ENCODE measurements around the gene ZBTB42. TPM values are rescaled to one million over a fixed set of nuclear protein-coding genes. Genes with fewer than 3 reads are reported as not detected.

The ZBTB42 gene
- total and polyA plus RNA-seq, 4 donors: 1.5 to 9.4 (median 4.9) TPM

- peaks cover 0 to 4% (median 3%) of the 10 kb centered on the region in 4 donors for H3K4me1 ChIP-seq (ENCODE audit: control insufficient read depth in 4 of 4, insufficient read depth in 4 of 4, low read length in 3 of 4)
- H3K4me3 ChIP-seq (ENCODE audit: low read depth in 1 of 3, low read length in 3 of 3): no peak overlapping the region
- no peaks in the 10 kb centered on the region for H3K9me3 ChIP-seq (ENCODE audit: control insufficient read depth in 4 of 4, low read length in 3 of 4)
- no peak for TF ChIP-seq FOXA1 (IDR thresholded peaks at IDR 0.05)
- no peak for TF ChIP-seq CTCF (IDR thresholded peaks at IDR 0.05; ENCODE audit: low read depth, low read length, missing input control)
- no peak for TF ChIP-seq REST (IDR thresholded peaks at IDR 0.05)
- H3K9ac ChIP-seq (ENCODE audit: low read depth in 1 of 2, low read length in 2 of 2): no peak overlapping the region
- no peaks in the 10 kb centered on the region for H3K27me3 ChIP-seq (ENCODE audit: control insufficient read depth in 4 of 4, insufficient read depth in 4 of 4, low read length in 3 of 4)
- H3K36me3 ChIP-seq (ENCODE audit: control insufficient read depth in 4 of 4, insufficient read depth in 3 of 4, low read depth in 1 of 4, low read length in 3 of 4): peaks cover 3 to 41% (median 13%) of the 10 kb centered on the region in 4 donors
- WGBS: 96% methylated on average over 24 of the region's 24 CpGs
- no peak overlapping the region for H3K27ac ChIP-seq (ENCODE audit: low read depth in 1 of 2, low read length in 2 of 2)
- DNase-seq (ENCODE audit: low spot score): no peak
Observed at GRCh38 chr14:104780513-104781030, 20.3 kb upstream of the ZBTB42 start.

GRCh38 chr14:104781271-104782077, 19.4 kb upstream of the ZBTB42 start:
- Histone ChIP-seq H3K27me3 (ENCODE audit: control insufficient read depth in 4 of 4, insufficient read depth in 4 of 4, low read length in 3 of 4) (no peaks in the 10 kb centered on the region), H3K4me1 (ENCODE audit: control insufficient read depth in 4 of 4, insufficient read depth in 4 of 4, low read length in 3 of 4) (peaks cover 0 to 12% (median 9%) of the 10 kb centered on the region in 4 donors), H3K9ac (ENCODE audit: low read depth in 1 of 2, low read length in 2 of 2) (no peak overlapping the region), H3K36me3 (ENCODE audit: control insufficient read depth in 4 of 4, insufficient read depth in 3 of 4, low read depth in 1 of 4, low read length in 3 of 4) (peaks cover 3 to 36% (median 12%) of the 10 kb centered on the region in 4 donors), H3K27ac (ENCODE audit: low read depth in 1 of 2, low read length in 2 of 2) (no peak overlapping the region), H3K4me3 (ENCODE audit: low read depth in 1 of 3, low read length in 3 of 3) (no peak overlapping the region), H3K9me3 (ENCODE audit: control insufficient read depth in 4 of 4, low read length in 3 of 4) (no peaks in the 10 kb centered on the region)
- WGBS: 94% methylated on average over 20 of the region's 20 CpGs
- TF ChIP-seq SP1 (IDR thresholded peaks at IDR 0.05): no peak
- TF ChIP-seq ZBTB33 (IDR thresholded peaks at IDR 0.05): no peak
- TF ChIP-seq ATF3 (IDR thresholded peaks at IDR 0.05): no peak
- no peak for TF ChIP-seq FOXA1 (IDR thresholded peaks at IDR 0.05)
- no peak for TF ChIP-seq TAF1 (conservative IDR thresholded peaks at IDR 0.05)
- no peak for TF ChIP-seq HNF4A (conservative IDR thresholded peaks at IDR 0.05)
- TF ChIP-seq GABPA (IDR thresholded peaks at IDR 0.05 in 1 of 2, conservative IDR thresholded peaks at IDR 0.05 in 1 of 2): no peak
- no peak for TF ChIP-seq RAD21 (IDR thresholded peaks at IDR 0.05)
- no peak for TF ChIP-seq NR2F2 (IDR thresholded peaks at IDR 0.05)
- no peak for TF ChIP-seq JUND (IDR thresholded peaks at IDR 0.05)
- TF ChIP-seq HNF4G (IDR thresholded peaks at IDR 0.05): no peak
- TF ChIP-seq MAX (IDR thresholded peaks at IDR 0.05): no peak
- TF ChIP-seq EGR1 (IDR thresholded peaks at IDR 0.05; ENCODE audit: low read depth in 2 of 2): no peak
- TF ChIP-seq REST (IDR thresholded peaks at IDR 0.05): no peak
- no peak for DNase-seq (ENCODE audit: low spot score)

Measured in liver (tissue), 9 donors.